Amniotic stem cell (primary cell): Measurements from ENCODE around the gene MKS1.
A peak's percentile ranks its signal among the peaks of the same experiment; 100 is the strongest.

ENCODE experiments used
- DNase-seq: peaks from one replicate; lab custom pipeline; 2025; lab: John Stamatoyannopoulos, UW

MKS1 gene

DNA sequence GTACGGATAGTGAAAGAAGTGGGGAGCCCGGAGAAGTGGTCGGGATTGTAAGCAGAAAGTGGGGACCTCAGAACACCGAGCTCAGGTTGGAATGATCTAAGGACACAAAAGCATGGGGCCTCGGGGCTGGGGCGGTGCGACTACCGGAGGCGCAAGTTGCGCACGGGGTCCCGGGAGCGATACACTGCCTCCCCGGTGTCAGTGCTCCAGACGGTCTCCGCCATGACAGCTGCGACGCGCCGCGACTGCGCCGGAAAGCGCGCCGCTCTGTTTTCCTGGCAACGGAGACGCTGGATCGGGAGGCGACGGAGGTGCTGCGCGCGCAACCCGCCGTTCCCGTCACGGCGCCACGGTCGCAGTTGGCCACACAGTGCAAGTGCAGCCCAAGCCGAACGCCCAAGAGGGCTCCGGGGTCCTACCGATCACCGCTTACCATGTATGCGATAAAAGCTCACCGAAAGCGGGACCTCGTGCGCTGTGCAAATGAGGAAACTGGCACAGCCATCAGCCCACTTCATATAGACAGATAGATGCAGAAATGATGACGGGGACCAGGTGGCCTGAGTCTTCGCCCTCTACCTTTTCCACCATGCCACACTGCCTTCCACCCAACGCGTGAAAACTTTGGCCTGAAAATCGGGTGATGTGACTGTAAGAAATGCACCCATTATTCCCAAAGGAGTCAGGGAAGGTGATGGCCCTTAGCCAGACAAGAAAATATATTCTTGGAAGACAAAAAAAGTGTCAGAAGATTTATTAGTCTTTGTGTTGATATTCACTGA lies at the start of gene MKS1:
MKS1 (minus strand) TSS at position 249 of the 782 bp plus-strand sequence; CDS start at position 224, 25 bp downstream.
- peak; percentile 90 for DNase-seq

DNA sequence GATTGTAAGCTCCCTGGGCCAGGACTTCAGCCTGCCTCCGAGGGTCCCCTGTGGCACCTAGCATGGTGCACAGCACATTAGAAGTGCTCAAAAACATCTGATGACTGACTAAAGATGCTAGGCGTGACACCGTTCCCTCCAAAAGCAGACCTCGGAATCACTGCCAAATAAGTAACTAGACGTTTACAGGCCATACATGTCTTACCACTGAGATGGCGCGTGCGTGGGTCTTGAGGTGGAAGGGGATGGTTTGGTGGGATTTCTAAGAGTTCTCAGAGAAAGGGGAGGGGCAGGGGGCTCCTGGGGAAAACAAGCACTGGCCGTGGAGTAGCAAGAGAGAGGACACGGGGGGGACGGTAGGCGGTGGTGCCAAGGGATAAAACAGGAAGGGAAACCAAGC lies 49.3 kb upstream of the MKS1 start:
- no peak for DNase-seq

DNA sequence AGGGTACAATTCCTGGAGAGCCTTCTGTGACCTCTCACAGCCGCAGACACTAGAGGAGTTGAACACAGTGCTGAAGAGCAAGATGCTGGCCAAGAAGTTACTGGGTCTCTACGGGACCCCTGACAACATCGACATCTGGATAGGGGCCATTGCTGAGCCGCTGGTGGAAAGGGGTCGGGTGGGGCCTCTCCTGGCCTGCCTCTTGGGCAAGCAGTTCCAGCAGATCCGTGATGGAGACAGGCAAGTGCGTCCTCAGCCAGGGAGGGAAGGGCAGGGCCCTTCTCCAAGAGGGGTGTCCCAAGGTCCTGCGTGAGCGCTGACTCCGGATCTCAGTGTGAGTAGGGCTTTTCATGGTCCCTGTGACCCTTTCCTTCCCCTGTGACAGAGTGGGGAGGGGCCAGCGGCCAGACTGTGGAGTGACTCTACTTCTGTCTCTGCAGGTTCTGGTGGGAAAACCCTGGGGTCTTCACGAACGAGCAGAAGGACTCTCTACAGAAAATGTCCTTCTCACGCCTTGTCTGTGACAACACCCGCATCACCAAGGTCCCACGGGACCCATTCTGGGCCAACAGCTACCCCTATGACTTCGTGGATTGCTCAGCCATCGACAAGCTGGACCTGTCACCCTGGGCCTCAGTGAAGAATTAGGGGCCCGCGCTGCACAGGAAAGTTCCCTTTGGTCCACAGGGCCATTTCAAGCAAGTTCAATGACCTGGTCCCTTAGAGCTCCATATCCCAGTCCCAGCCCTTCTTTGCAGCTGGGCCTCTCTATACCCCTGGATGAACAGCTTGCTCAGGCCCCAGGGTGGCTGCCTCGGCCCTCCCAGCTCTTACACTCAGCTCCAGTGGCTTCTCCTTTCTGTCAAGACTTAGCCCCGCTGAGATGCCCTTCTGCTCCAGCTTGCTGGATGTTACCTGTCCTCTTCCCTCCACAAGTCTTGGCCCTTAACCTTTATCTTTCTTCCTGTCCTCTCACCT lies 48.6 kb upstream of the MKS1 start:
- no peak for DNase-seq

DNA sequence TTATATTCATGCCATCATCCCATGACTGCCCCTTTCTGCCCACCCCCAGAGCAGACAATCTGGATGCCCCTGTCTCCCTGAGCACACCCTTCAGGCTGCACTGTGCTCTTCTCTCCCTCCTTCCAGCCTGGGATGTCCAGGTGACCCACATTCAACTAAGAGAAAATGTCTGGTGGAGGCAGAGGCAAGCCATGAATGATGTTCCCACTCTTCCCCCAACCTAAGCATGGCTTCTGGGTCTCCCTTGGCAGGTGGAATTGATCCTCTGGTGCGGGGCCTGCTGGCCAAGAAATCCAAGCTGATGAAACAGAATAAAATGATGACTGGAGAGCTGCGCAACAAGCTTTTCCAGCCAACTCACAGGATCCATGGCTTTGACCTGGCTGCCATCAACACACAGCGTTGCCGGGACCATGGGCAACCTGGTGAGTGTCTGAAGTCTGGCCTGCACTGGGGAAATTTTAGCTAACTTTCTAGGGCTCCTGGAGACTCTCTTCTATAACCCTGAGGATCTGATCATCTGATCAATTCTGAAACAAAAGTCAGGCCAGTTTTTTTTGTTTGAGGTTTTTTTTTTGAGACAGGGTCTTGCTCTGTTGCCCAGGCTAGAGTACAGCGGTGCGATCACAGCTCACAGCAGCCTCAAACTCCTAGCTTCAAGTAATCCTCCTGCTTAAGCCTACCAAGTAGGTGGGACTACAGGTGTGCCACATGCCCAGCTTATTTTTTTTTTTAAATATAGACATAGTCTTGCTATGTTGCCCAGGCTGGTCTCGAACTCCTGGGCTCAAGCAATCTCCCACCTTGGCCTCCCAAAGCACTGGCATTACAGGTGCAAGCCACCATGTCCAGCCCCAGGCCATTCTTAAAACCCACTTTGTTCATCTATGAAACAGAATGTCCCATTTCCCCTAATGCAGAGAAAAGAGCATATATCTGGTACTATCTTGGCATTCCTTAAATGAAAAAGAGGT lies 47.1 kb upstream of the MKS1 start:
- DNase-seq = no peak

DNA sequence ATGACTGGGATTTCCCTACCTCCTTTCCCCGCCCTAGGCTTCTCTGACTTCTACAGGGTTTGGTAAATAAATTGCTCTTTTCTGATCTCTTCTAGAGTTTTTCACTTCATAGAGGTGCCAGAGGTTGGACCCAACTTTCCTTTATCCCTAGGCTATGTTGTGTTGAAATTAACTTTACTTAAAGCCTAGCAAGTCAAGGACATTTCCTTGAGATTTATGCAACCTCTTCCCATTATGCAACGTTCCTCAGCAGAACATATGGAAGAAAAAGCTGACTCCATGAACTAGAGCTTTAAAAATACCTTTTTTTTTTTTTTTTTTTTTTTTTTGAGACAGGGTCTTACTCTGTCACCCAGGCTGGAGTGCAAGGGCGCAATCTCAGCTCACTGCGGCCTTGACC lies 46.2 kb upstream of the MKS1 start:
- no peak for DNase-seq

DNA sequence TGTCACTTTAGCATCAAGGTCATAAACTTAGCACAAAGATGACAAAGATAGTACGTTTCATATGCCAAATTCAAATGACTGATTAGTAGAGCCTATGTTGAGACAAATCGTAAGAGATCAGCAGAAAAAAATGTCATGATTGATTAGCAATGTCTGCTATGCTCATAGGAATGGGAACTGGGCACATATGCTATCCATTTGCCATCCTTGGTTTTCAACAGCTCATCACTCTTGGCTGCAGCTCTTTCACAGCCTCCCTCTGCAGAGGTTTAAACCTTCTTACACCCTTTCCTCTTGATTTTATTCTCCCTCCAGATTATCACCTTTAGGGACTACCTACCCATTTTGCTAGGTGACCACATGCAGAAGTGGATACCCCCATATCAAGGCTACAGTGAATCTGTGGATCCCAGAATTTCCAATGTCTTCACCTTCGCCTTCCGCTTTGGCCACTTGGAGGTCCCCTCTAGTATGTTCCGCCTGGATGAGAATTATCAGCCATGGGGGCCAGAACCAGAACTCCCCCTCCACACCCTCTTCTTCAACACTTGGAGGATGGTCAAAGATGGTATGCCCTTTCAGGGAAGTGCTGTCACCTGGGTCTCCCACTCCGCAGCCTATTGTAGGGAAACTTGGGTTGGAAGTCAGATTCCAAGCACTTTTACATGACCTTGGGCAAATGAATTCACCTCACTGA lies 45.5 kb upstream of the MKS1 start:
- no peak for DNase-seq

DNA sequence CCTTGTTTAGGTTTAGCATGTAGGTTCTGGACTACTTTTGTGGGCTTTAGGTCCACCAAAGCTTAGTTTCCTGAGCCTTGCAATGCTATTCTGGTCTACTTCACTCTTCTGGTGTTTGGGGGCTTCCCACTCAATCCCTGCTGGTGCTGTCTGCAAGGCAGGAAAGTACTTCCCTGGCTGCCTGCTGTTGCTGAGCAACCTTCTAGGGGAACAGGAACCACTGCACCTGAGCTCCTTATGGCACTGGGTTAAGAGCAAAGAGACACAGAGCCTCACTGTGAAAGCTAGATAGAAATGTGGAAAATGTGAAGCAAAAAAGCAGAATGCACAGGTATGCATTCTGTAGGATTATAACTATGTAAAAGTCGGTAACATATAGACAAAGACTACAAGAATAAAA lies 44.7 kb upstream of the MKS1 start:
- no peak for DNase-seq

DNA sequence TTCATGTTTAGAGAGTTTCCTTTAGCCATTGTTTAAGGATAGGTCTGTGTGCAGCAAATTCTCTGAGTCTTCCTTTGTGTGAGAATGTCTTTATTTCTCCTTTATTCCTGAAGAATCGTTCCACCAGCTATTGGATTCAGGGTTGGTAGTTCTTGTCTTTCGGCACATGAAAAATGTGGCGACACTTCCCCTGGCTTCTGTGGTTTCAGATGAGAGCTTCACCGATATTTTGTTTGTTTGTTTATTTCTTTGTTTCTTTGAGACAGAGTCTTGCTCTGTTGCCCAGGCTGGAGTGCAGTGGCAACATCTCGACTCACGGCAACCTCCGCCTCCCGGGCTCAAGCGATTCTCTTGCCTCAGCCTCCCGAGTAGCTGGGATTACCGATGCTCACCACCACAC lies 43.1 kb upstream of the MKS1 start:
- DNase-seq = no peak

DNA sequence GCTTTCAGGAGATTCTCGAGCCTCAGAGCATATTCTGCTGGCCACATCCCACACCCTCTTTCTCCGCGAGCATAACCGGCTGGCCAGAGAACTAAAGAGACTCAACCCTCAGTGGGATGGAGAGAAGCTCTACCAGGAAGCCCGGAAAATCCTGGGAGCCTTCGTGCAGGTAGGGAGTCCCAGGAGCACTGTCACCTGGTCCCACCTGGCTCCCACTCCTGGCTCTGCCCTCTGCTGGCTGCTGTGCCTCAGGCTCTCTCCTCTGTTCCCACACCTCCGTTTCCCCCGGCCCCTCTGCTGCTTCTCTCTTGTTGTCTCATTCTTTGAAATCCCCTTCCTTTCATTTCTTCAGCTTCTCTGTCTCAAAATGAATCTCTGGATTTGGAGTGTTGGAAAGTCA lies 35.7 kb upstream of the MKS1 start:
- no peak for DNase-seq

DNA sequence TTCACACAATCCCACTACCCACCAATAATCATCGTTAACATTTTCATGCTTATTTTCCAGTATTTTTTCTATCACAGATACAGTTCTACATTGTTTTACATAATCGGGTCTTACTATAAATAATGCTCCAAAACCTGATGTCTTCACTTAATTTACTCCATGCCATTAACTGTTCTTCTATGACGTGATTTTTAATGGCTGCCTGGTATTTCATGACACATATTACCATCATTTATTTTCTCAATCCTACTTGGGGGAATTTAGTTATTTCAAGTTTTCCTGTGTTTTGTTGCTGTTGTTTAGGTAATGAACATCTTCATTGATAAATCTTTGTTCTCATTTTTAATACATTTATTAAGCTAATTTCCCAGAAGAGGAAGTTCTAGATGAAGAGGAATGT lies 34.0 kb upstream of the MKS1 start:
- DNase-seq = no peak

DNA sequence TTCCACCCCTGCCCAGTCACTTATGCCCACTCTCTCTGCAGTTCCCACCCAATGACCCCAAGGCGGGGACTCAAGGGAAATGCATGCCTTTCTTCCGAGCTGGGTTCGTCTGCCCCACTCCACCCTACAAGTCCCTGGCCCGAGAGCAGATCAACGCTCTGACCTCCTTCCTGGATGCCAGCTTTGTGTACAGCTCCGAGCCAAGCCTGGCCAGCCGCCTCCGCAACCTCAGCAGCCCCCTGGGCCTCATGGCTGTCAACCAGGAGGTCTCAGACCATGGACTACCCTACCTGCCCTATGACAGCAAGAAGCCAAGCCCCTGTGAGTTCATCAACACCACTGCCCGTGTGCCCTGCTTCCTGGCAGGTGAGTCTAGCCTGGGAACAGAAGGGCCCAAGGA lies 33.1 kb upstream of the MKS1 start:
- no peak for DNase-seq

DNA sequence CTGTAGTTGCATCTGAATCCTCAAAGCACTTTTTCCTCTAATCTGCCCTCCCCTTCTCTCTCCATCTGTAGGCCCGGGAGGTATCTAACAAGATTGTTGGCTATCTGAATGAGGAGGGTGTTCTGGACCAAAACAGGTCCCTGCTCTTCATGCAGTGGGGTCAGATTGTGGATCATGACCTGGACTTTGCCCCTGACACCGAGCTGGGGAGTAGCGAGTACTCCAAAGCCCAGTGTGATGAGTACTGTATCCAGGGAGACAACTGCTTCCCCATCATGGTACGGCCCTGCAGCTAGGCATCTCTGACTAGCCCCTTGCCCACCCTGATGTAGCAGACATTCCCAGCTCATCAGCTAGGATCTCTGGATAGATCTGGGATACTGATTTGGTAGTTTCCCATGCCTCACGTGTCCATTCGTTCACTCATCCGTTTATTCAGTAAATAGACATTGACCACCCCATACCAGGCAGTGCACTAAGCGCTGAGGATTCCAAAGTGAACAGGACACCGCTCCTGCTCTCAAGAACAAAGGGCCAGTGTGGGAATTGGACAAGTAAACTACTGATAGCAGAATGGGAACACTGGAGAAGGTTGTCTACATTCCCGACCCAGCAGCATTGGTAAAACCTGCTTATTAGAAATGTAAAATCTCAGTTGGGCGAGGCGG lies 31.4 kb upstream of the MKS1 start:
- no peak for DNase-seq

DNA sequence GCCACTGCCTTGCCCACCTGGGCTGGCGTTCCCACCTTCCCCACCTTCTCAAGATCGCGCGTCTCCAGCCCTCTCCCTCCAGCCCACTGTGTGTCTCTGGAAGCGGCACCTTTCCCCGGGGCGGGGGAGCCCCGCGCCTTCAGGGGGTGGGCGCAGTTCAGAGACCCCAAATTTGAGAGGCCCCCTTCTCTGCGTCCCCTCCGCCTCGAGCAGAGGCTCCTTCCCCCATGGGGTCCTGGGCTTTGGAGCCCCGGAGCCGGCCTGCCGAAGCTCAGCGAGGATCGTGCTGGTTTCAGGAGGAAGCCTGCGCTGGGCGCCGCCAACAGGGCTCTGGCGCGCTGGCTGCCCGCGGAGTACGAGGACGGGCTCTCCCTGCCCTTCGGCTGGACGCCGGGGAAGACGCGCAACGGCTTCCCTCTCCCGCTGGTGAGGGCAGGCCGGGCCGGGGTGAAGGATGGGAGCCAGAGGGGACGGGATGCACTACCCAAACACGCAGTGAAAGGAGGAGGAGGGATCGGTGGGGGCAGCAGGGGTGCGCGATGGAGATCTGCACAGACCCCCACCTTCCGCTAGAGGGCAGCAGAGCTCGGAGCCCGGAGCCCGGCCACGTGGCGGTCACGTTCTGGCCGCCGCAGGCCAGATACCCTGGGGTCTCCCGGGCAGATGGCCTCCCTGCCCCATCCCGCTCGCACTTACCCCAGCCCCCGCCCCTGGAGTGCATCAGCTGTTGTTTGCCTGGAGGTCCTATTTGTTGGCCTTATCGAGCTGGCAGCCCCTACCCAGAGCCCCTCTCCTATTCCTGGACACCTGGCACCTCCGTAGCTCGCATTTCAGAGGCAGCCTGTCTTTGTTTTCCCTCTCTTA lies 30.4 kb upstream of the MKS1 start:
- no peak for DNase-seq

DNA sequence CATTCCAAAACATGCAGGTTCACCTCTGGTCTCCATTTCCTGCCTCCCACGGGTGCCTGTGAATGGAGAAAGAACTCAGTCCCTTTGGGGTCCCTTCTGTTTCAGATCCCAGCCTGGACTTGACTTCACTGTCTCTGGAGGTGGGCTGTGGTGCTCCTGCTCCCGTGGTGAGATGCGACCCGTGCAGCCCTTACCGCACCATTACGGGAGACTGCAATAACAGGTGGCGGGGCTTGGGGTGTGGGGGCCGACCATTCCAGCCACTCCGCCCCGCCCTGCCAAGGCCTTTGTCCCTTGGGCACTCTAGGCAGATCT lies 29.9 kb upstream of the MKS1 start:
- no peak for DNase-seq

DNA sequence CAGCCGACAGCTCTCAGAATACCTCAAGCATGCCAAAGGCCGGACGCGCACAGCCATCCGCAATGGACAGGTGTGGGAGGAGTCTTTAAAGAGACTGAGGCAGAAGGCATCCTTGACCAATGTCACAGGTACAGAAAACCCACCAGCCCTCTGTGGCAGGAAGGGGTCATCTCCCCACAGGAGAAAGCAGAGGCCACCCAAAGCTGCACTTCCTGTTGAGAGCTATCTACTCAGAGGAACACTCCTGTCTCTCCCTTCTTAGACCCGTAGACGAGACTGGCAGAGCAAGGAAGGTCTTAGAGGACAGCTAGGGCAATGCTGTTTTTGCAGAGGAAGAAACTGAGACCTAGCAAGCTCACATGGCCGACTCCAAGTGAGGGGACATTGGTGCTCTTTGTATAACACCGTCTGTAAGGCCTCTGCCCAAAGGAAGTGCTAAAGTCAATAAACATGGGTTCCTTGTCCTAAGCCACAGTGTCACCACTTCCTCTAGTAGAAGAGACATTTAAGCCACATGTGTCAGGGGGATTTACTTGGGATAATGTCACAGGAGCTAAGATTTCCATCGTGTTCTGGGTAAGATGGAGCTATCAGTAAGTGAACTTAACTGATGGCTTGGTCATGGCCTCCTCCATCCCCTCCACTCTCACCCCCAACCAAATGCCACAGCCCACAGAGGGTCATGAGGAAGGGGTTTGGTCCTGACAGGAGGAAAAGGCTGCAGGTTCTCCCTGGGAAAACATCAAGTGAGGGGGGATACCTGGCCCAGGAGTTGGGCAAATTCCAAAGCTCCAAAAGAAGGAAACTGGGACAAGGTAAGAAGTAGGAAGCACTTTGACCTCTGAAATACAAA lies 28.7 kb upstream of the MKS1 start:
- no peak for DNase-seq

DNA sequence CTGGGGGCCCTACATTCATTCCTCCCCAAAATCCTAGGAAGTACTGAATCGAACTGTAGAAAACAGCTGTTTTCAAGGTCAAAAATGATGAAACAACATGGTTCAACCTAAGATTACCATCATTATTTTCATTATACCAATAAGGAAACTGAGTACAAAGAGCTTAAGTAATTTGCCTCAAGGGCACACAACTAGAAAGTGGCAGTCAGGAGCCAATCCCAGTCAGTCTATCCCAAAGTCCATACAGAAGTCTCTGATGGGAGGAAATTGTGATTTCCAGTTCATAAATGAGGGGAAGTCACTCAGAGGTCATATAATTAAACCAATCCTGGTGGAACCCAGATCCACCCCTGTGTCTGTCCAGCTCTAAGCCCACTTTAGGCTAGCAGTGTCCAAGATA lies 27.7 kb upstream of the MKS1 start:
- no peak for DNase-seq

DNA sequence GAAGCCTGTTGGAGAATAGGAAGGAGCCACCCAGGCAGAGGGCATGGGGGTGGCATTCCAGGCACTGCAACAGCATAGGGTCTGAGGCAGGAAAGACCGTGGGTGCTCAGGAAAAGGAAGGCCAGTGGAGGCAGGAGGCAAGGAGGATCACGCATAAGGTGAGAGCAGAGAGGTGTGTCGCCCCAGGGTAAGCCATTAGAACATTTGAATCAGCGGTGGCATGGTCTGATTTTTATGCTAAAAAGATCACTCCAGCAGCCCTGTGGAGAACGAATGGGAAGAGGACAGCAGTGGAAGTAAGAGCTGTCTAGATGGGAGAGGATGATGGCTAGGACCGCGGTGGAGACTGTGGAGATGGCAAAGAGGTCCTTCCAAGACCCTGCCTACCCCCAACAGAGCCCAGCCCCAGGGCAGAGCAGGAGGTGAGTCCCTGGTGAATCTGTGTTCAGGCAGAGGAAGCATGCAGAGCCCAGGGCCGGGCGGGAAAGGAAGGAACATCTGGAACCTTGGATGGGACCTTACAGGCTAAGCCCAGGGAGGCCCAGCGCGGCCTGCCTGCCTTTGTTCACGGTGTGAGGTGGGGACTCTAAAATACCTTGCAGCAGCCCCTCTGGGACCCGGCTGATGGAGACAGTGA lies 27.2 kb upstream of the MKS1 start:
- no peak for DNase-seq

DNA sequence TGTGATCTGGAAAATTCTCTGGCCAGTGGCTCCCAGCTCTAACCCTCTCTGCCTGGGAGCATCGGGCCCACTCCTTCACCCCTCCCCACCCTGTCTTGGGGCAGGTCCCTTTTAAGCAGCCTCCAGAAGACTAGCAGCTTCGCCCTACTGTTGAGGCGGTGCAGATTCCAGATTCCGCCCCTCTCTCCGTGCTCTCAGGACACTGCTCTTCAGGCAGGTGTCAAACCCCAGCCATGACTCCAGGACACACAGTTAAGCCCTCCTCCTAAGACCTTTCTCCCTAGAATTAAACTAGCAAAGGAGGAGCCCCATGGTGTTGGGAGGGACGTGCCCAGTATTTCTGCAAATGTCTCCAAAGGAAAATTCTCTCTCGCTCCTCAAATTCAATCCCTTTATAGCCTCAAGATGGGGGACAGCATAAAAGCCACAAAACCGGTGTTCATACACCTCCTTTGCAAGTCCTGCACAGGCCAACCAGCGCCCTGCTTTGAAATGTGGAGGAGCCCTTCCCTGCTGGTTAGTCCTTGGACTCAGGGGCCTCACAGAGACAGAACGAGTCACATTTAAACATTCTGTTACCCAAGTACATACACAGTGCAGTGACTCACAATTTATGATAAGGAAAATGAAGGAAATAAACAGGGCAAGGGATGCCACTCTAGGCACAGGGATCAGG lies 26.5 kb upstream of the MKS1 start:
- no peak for DNase-seq
